ENCODE measurements around the gene ADGRE1. TPM values are rescaled to one million over a fixed set of nuclear protein-coding genes. Genes with fewer than 3 reads are reported as not detected.

Gene ADGRE1
- total RNA-seq, result not detected in 2 replicates

GRCh38 chr19:6887316-6887715 lies at the start of gene ADGRE1:
ADGRE1 (plus strand) TSS chr19:6887579; CDS start chr19:6887609, 30 bp downstream.

Other genes starting within 250 kb of the ADGRE1 start
- not detected in 2 replicates for gene TNFSF14, start 217.4 kb upstream of the ADGRE1 start, total RNA-seq
- 0.09 TPM in 2 replicates for gene C3, start 166.9 kb upstream of the ADGRE1 start, total RNA-seq
- 44.4 and 45.6 TPM in 2 replicates for gene GPR108, start 150.0 kb upstream of the ADGRE1 start, total RNA-seq
- gene TRIP10, start 147.9 kb upstream of the ADGRE1 start, total RNA-seq, result 40.3 and 57.7 TPM in 2 replicates
- 0.18 and 0.38 TPM in 2 replicates for gene SH2D3A, start 120.1 kb upstream of the ADGRE1 start, total RNA-seq
- gene VAV1, start 114.9 kb upstream of the ADGRE1 start, total RNA-seq, result not detected in 2 replicates
- not detected in 2 replicates for gene MBD3L2B, start 133.9 kb downstream of the ADGRE1 start, total RNA-seq
- not detected in 2 replicates for gene MBD3L5, start 143.0 kb downstream of the ADGRE1 start, total RNA-seq
- not detected in 2 replicates for gene MBD3L4, start 152.6 kb downstream of the ADGRE1 start, total RNA-seq
- not detected in 2 replicates for gene MBD3L2, start 161.7 kb downstream of the ADGRE1 start, total RNA-seq
- not detected in 2 replicates for gene MBD3L3, start 171.1 kb downstream of the ADGRE1 start, total RNA-seq
- 11.2 and 13.4 TPM in 2 replicates for gene ZNF557, start 182.1 kb downstream of the ADGRE1 start, total RNA-seq

All from endothelial cell of coronary artery (primary cell).